HEK293T (cell line): ENCODE measurements around the gene SETD2.

Experiments
- ARNT ChIP-seq: fragments of 450-650 bp; IDR thresholded peaks from 2 replicates; pipeline ENCODE4 v1.6.1; 2017; ENCODE audit warnings: mild to moderate bottlenecking
- BHLHE40 ChIP-seq: fragments of 450-650 bp; IDR thresholded peaks from 2 replicates; pipeline ENCODE4 v1.6.1; 2016; ENCODE audit warnings: mild to moderate bottlenecking, moderate library complexity, borderline replicate concordance
- CTBP1 ChIP-seq: fragments of 450-650 bp; IDR thresholded peaks from 2 replicates; pipeline ENCODE4 v1.6.1; 2016; ENCODE audit warnings: borderline replicate concordance
- FOXA1 ChIP-seq: fragments of 450-650 bp; IDR thresholded peaks from 2 replicates; pipeline ENCODE4 v1.6.1; 2016; ENCODE audit warnings: mild to moderate bottlenecking
- FOXK2 ChIP-seq: fragments of 450-650 bp; IDR thresholded peaks from 2 replicates; pipeline ENCODE4 v1.6.1; 2016; ENCODE audit warnings: mild to moderate bottlenecking
- L3MBTL2 ChIP-seq: fragments of 450-650 bp; conservative IDR thresholded peaks from 2 replicates; pipeline ENCODE4 v1.6.1; 2016; ENCODE audit warnings: mild to moderate bottlenecking
- NFRKB ChIP-seq: fragments of 450-650 bp; IDR thresholded peaks from 2 replicates; pipeline ENCODE4 v1.6.1; 2016; ENCODE audit warnings: mild to moderate bottlenecking, moderate library complexity
- TARDBP ChIP-seq: fragments of 450-650 bp; IDR thresholded peaks from 2 replicates; pipeline ENCODE4 v1.6.1; 2016
- ZNF384 ChIP-seq: fragments of 450-650 bp; IDR thresholded peaks from 2 replicates; pipeline ENCODE4 v1.6.1; 2016

GRCh38 chr3:46998852-46999515 lies 164.9 kb downstream of the SETD2 start:
- TF ChIP-seq CTBP1, result no peak
- TF ChIP-seq NFRKB, result no peak
- TF ChIP-seq FOXK2, result no peak
- no peak for TF ChIP-seq L3MBTL2
- no peak for TF ChIP-seq ZNF384
- no peak for TF ChIP-seq BHLHE40
- no peak for TF ChIP-seq FOXA1
- TF ChIP-seq ARNT, result no peak
- no peak for TF ChIP-seq TARDBP
